Parathyroid adenoma (tissue), 2 donors: Measurements from ENCODE around the gene KLHL26.

Source experiments
- H2AFZ ChIP-seq: fragments of 300-600 bp; sonication (generic); one replicate; pipeline ENCODE4 v1.7.0; 2017; ENCODE audit warnings: antibody characterized with exemption, mild to moderate bottlenecking
- H3K27ac ChIP-seq: fragments of 300-600 bp; sonication (generic); one replicate; pipeline ENCODE4 v1.7.0; 2017
- H3K27me3 ChIP-seq: fragments of 300-600 bp; sonication (generic); one replicate; pipeline ENCODE4 v1.7.0; 2017; ENCODE audit warnings: low read length; ENCODE audit not compliant: control insufficient read depth, insufficient read depth
- H3K36me3 ChIP-seq: fragments of 300-600 bp; sonication (generic); one replicate; pipeline ENCODE4 v1.7.0; 2017; ENCODE audit warnings: low read length; ENCODE audit not compliant: control insufficient read depth, insufficient read depth
- H3K4me1 ChIP-seq: fragments of 300-600 bp; sonication (generic); one replicate; pipeline ENCODE4 v1.7.0; 2017; ENCODE audit warnings: control low read depth
- H3K4me2 ChIP-seq: fragments of 300-600 bp; sonication (generic); one replicate; pipeline ENCODE4 v1.7.0; 2017; ENCODE audit warnings: low read length
- H3K4me3 ChIP-seq: fragments of 300-600 bp; sonication (generic); one replicate; pipeline ENCODE4 v1.7.0; 2017; ENCODE audit warnings: low read depth, low read length
- H3K79me2 ChIP-seq: fragments of 300-600 bp; sonication (generic); one replicate; pipeline ENCODE4 v1.7.0; 2017; ENCODE audit warnings: control low read depth
- H3K9ac ChIP-seq: fragments of 300-600 bp; sonication (generic); one replicate; pipeline ENCODE4 v1.7.0; 2017; ENCODE audit warnings: mild to moderate bottlenecking
- H3K9me3 ChIP-seq: fragments of 300-600 bp; sonication (generic); one replicate; pipeline ENCODE4 v1.7.0; 2017; ENCODE audit warnings: low read length; ENCODE audit not compliant: control insufficient read depth
- TF ChIP-seq, protein P1 (sequence below): fragments of 300-600 bp; sonication (generic); IDR thresholded peaks from one replicate; pipeline ENCODE4 v1.7.0; 2017; ENCODE audit warnings: antibody characterized with exemption, mild to moderate bottlenecking
- donor health status: primary hyperparathyroidism.

KLHL26 gene

DNA sequence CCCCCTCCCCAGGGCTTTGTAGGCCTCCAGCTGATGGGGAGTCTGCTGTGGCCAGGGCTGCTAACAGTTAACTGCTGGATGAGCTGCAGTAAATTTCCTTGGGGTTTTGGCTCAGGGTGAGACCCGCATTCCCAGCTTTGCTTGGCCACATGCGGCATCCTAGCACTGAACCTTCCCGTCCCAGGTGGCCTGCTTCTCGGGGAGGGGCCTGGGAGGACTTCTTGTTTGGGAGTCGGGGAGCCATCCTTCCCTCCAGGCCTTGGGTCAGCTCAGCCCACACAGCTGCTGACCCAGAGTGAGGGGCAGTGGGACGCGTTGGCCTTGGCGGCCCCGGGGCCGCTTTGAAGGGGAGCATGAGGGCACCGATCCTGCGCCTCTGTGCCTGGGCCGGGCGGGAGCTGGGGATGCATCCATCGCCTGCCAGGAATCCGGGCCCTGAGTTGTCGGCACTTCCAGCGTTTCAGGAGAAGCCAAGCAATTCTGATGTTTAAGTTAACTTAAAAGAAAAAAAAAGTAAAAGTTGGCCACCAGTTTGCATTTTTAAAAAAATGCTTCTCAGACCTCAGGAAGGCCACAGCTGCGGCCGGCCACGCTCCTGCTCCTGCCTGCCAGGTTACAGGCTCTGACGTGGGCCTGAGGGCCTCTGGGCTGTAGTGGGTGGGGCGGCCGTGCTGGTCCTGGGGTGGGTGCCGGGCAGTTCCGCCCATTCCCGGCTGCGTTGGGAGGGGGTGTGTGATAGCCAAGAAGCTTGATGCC is 74.3 kb downstream of the KLHL26 start:
- H3K27me3 ChIP-seq, result no peaks in the 10 kb centered on the region
- no peaks in the 10 kb centered on the region for H3K9me3 ChIP-seq
- H3K79me2 ChIP-seq, result peaks cover 90% of the 10 kb centered on the region
- H3K27ac ChIP-seq, result no peak overlapping the region
- no peaks in the 10 kb centered on the region for H3K36me3 ChIP-seq
- peaks cover 3% of the 10 kb centered on the region for H3K4me1 ChIP-seq
- H3K4me2 ChIP-seq, result no peak overlapping the region
- no peak overlapping the region for H2AFZ ChIP-seq
- H3K9ac ChIP-seq, result no peak overlapping the region
- no peak overlapping the region for H3K4me3 ChIP-seq
- TF ChIP-seq, protein P1, sequence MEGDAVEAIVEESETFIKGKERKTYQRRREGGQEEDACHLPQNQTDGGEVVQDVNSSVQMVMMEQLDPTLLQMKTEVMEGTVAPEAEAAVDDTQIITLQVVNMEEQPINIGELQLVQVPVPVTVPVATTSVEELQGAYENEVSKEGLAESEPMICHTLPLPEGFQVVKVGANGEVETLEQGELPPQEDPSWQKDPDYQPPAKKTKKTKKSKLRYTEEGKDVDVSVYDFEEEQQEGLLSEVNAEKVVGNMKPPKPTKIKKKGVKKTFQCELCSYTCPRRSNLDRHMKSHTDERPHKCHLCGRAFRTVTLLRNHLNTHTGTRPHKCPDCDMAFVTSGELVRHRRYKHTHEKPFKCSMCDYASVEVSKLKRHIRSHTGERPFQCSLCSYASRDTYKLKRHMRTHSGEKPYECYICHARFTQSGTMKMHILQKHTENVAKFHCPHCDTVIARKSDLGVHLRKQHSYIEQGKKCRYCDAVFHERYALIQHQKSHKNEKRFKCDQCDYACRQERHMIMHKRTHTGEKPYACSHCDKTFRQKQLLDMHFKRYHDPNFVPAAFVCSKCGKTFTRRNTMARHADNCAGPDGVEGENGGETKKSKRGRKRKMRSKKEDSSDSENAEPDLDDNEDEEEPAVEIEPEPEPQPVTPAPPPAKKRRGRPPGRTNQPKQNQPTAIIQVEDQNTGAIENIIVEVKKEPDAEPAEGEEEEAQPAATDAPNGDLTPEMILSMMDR, result no peak

DNA sequence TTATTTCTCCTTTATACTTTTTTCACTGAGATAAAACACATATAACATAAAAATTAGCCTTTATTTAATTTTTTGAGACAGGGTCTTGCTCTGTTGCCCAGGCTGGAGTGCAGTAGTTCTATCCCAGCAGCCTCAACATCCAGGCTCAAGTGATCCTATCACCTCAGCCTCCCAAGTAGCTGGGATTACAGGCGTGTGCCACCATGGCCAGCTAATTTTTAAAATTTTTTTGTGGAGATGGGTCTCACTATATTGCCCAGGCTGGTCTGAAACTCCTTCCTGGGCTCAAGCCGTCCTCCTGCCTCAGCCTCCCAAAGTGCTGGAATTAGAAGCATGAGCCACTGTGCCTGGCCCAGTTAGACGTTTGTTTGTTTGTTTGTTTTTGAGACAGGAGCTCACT is 75.1 kb downstream of the KLHL26 start:
- H3K9ac ChIP-seq, result no peak overlapping the region
- no peak overlapping the region for H3K27ac ChIP-seq
- no peaks in the 10 kb centered on the region for H3K36me3 ChIP-seq
- peaks cover 3% of the 10 kb centered on the region for H3K4me1 ChIP-seq
- H3K27me3 ChIP-seq, result no peaks in the 10 kb centered on the region
- TF ChIP-seq, protein P1, result no peak
- no peak overlapping the region for H3K4me3 ChIP-seq
- no peaks in the 10 kb centered on the region for H3K9me3 ChIP-seq
- H2AFZ ChIP-seq, result no peak overlapping the region
- no peak overlapping the region for H3K4me2 ChIP-seq
- peaks cover 91% of the 10 kb centered on the region for H3K79me2 ChIP-seq

DNA sequence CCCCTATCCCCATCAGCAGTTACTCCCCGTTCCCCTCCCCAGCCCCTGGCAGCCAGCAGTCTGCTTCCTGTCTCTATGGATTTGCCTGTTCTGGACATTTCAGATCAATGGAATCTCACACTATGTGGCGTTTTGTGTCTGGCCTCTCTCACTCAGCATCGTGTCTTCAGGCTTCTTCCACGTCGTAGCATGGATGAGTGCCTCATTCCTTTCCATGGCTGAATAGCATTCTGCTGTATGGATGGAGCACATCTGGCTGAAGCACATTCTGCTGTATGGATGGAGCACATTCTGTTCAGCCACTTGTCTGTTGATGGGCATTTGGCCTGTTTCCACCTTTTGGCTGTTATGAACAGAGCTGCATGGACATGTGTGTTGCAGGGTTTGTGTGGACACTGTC is 76.2 kb downstream of the KLHL26 start:
- no peak overlapping the region for H3K9ac ChIP-seq
- no peaks in the 10 kb centered on the region for H3K27me3 ChIP-seq
- no peaks in the 10 kb centered on the region for H3K9me3 ChIP-seq
- peaks cover 86% of the 10 kb centered on the region for H3K79me2 ChIP-seq
- H3K4me1 ChIP-seq, result peaks cover 3% of the 10 kb centered on the region
- TF ChIP-seq, protein P1, result no peak
- H2AFZ ChIP-seq, result no peak overlapping the region
- H3K4me3 ChIP-seq, result no peak overlapping the region
- H3K4me2 ChIP-seq, result no peak overlapping the region
- no peak overlapping the region for H3K27ac ChIP-seq
- no peaks in the 10 kb centered on the region for H3K36me3 ChIP-seq

DNA sequence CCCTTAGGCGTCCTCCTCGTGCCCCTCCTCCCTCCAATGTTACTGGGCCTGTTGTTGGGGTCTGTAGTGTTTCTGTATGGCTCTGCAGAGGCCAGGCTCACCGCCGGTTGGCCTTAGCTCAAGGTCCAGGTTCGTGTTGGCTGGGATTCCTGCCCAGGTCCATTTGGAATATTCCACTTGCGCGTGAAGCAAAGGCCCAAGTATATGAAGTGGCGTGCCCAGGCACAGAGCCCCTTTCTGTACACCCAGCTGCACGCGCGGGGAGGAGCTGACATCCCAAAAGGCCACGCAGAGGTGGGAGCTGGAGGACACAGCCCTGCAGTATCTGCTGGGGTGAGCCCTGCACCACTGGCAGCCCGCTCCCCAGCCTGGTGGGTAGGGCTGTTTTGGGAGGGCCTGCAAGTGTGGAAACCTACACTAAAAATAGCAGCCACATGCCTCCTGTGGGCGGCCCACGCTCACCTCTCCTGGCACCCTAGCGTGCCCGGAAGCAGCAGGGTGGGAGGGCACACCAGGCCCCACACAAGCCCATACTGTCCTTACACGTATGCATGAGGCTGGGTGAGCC is 76.8 kb downstream of the KLHL26 start:
- Histone ChIP-seq H3K36me3 (no peaks in the 10 kb centered on the region), H3K27ac (no peak overlapping the region), H3K9me3 (no peaks in the 10 kb centered on the region), H3K4me1 (peaks cover 3% of the 10 kb centered on the region), H3K79me2 (peaks cover 83% of the 10 kb centered on the region), H3K9ac (no peak overlapping the region), H3K4me3 (no peak overlapping the region), H3K27me3 (no peaks in the 10 kb centered on the region), H3K4me2 (no peak overlapping the region), H2AFZ (no peak overlapping the region)
- TF ChIP-seq, protein P1, result no peak

DNA sequence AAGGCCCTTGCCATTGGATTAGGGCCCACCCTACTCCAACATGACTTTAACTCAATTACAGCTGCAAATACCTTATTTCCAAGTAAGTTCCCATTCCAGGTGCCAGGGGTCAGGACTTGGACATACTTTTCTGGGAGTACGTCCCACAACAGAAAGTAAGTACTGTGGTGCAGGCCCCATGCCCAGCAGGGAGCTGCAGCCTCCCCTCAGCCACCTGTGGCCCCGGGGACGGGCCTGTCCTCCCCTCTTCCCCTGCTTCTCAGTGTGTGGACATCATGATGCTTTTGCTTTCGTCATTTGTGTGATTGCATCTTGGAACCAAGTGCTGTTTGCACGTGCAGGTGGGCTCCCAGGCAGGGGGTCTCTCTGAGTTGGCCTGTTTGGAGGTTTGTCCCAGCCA is 78.6 kb downstream of the KLHL26 start:
- Histone ChIP-seq H3K27me3 (no peaks in the 10 kb centered on the region), H3K4me3 (no peak overlapping the region), H3K4me1 (peaks cover 3% of the 10 kb centered on the region), H3K4me2 (no peak overlapping the region), H2AFZ (no peak overlapping the region), H3K9me3 (no peaks in the 10 kb centered on the region), H3K79me2 (peaks cover 70% of the 10 kb centered on the region), H3K36me3 (no peaks in the 10 kb centered on the region), H3K9ac (no peak overlapping the region), H3K27ac (no peak overlapping the region)
- TF ChIP-seq, protein P1, result no peak
